Measurements from ENCODE around the gene E2F6. TPM values are rescaled to one million over a fixed set of nuclear protein-coding genes. Genes with fewer than 3 reads are reported as not detected.

The E2F6 gene
- total and polyA plus RNA-seq, 2 of the 13 experiments (the other 11 are each of a cell fraction or from before 2014, with no cell fraction given) = 27.3 to 36.0 TPM

DNA sequence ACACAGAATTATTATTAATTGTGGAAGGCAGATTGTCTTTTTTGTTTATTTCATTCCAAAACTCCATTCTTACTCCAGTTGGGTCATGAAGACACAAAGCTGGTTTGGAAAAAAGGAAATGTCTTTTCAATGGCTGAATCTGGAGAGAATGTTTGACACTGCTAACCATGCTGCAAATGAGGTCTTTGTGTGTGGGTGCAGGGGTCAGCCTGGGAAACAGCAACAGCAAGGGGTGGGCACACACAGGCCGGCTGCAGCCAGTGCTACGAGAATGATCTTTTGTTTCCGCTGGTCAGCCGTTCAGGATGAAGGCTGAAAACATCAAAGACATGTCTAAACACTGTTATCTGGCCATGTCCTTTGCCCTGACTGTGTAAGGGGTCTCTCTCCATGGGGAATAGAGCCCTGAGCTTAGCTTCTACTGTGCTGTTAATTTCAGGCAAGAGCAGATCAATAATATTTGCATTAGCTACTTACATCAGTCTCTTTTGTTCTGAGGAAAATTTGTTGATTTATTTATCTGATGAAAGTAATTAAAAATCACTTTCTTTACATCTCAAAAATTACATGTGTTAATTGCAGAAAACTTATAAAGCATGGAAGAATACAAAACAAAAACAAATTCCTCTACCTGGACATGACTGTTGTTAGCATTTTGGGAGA lies 33.3 kb upstream of the E2F6 start (continued):
- TF ChIP-seq, protein P1, sequence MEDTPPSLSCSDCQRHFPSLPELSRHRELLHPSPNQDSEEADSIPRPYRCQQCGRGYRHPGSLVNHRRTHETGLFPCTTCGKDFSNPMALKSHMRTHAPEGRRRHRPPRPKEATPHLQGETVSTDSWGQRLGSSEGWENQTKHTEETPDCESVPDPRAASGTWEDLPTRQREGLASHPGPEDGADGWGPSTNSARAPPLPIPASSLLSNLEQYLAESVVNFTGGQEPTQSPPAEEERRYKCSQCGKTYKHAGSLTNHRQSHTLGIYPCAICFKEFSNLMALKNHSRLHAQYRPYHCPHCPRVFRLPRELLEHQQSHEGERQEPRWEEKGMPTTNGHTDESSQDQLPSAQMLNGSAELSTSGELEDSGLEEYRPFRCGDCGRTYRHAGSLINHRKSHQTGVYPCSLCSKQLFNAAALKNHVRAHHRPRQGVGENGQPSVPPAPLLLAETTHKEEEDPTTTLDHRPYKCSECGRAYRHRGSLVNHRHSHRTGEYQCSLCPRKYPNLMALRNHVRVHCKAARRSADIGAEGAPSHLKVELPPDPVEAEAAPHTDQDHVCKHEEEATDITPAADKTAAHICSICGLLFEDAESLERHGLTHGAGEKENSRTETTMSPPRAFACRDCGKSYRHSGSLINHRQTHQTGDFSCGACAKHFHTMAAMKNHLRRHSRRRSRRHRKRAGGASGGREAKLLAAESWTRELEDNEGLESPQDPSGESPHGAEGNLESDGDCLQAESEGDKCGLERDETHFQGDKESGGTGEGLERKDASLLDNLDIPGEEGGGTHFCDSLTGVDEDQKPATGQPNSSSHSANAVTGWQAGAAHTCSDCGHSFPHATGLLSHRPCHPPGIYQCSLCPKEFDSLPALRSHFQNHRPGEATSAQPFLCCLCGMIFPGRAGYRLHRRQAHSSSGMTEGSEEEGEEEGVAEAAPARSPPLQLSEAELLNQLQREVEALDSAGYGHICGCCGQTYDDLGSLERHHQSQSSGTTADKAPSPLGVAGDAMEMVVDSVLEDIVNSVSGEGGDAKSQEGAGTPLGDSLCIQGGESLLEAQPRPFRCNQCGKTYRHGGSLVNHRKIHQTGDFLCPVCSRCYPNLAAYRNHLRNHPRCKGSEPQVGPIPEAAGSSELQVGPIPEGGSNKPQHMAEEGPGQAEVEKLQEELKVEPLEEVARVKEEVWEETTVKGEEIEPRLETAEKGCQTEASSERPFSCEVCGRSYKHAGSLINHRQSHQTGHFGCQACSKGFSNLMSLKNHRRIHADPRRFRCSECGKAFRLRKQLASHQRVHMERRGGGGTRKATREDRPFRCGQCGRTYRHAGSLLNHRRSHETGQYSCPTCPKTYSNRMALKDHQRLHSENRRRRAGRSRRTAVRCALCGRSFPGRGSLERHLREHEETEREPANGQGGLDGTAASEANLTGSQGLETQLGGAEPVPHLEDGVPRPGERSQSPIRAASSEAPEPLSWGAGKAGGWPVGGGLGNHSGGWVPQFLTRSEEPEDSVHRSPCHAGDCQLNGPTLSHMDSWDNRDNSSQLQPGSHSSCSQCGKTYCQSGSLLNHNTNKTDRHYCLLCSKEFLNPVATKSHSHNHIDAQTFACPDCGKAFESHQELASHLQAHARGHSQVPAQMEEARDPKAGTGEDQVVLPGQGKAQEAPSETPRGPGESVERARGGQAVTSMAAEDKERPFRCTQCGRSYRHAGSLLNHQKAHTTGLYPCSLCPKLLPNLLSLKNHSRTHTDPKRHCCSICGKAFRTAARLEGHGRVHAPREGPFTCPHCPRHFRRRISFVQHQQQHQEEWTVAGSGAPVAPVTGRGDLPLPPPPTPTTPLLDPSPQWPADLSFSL (CRISPR knock-in tag; IDR thresholded peaks at IDR 0.05) = peak; percentile 91
- TF ChIP-seq, protein P2, sequence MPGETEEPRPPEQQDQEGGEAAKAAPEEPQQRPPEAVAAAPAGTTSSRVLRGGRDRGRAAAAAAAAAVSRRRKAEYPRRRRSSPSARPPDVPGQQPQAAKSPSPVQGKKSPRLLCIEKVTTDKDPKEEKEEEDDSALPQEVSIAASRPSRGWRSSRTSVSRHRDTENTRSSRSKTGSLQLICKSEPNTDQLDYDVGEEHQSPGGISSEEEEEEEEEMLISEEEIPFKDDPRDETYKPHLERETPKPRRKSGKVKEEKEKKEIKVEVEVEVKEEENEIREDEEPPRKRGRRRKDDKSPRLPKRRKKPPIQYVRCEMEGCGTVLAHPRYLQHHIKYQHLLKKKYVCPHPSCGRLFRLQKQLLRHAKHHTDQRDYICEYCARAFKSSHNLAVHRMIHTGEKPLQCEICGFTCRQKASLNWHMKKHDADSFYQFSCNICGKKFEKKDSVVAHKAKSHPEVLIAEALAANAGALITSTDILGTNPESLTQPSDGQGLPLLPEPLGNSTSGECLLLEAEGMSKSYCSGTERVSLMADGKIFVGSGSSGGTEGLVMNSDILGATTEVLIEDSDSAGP (CRISPR knock-in tag; IDR thresholded peaks at IDR 0.05; ENCODE audit: borderline replicate concordance) = peak; percentile 91
- TF ChIP-seq HMG20B (CRISPR knock-in tag; conservative IDR thresholded peaks at IDR 0.05) = peak; percentile 92
- TF ChIP-seq SIX1 (CRISPR knock-in tag; IDR thresholded peaks at IDR 0.05; ENCODE audit: borderline replicate concordance) = peak; percentile 90
- TF ChIP-seq MNT (IDR thresholded peaks at IDR 0.05) = peak; percentile 86
- TF ChIP-seq TEAD3 (CRISPR knock-in tag; optimal IDR thresholded peaks at IDR 0.05; ENCODE audit: borderline replicate concordance) = peak; percentile 97
- TF ChIP-seq TBL1XR1 (IDR thresholded peaks at IDR 0.05; ENCODE audit: borderline replicate concordance, low read length, partially characterized antibody) = peak; percentile 89
- TF ChIP-seq ZNF530 (CRISPR knock-in tag; IDR thresholded peaks at IDR 0.05; ENCODE audit: low read depth) = no peak
- TF ChIP-seq ZNF496 (CRISPR knock-in tag; IDR thresholded peaks at IDR 0.05; ENCODE audit: insufficient replicate concordance) = no peak
- TF ChIP-seq DRAP1 (CRISPR knock-in tag; IDR thresholded peaks at IDR 0.05) = peak; percentile 95
- peak; percentile 92 for TF ChIP-seq ZNF441 (CRISPR knock-in tag; IDR thresholded peaks at IDR 0.05; ENCODE audit: borderline replicate concordance)
- TF ChIP-seq GABPA (IDR thresholded peaks at IDR 0.05; ENCODE audit: low read depth, low read length) = no peak
- TF ChIP-seq GABPA (CRISPR knock-in tag; IDR thresholded peaks at IDR 0.05; ENCODE audit: low read depth) = peak; percentile 75
- TF ChIP-seq, protein P3, sequence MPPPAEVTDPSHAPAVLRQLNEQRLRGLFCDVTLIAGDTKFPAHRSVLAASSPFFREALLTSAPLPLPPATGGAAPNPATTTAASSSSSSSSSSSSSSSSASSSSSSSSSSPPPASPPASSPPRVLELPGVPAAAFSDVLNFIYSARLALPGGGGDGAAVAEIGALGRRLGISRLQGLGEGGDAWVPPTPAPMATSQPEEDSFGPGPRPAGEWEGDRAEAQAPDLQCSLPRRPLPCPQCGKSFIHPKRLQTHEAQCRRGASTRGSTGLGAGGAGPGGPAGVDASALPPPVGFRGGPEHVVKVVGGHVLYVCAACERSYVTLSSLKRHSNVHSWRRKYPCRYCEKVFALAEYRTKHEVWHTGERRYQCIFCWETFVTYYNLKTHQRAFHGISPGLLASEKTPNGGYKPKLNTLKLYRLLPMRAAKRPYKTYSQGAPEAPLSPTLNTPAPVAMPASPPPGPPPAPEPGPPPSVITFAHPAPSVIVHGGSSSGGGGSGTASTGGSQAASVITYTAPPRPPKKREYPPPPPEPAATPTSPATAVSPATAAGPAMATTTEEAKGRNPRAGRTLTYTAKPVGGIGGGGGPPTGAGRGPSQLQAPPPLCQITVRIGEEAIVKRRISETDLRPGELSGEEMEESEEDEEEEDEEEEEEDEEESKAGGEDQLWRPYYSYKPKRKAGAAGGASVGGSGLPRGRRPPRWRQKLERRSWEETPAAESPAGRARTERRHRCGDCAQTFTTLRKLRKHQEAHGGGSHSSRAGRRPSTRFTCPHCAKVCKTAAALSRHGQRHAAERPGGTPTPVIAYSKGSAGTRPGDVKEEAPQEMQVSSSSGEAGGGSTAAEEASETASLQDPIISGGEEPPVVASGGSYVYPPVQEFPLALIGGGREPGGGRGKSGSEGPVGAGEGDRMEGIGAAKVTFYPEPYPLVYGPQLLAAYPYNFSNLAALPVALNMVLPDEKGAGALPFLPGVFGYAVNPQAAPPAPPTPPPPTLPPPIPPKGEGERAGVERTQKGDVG (CRISPR knock-in tag; IDR thresholded peaks at IDR 0.05; ENCODE audit: borderline replicate concordance) = peak; percentile 98
- 0 out of 2 replicates have a peak, but pooled peaks have one; percentile 30 for TF ChIP-seq ZSCAN22 (CRISPR knock-in tag; IDR thresholded peaks at IDR 0.05)
- TF ChIP-seq EED (CRISPR knock-in tag; IDR thresholded peaks at IDR 0.05) = no peak

Measured in HepG2 (cell line).